ENCODE data around the gene BCAS3. TPM values are rescaled to one million over a fixed set of nuclear protein-coding genes. Genes with fewer than 3 reads are reported as not detected.
"Not testable (repeated sequence)": the region's sequence is repeated elsewhere in the genome, so short reads cannot be mapped to it uniquely, and the experiment has no call there.

BCAS3 gene
- total RNA-seq, 1 experiment from 2014 or later: 14.4 TPM

DNA sequence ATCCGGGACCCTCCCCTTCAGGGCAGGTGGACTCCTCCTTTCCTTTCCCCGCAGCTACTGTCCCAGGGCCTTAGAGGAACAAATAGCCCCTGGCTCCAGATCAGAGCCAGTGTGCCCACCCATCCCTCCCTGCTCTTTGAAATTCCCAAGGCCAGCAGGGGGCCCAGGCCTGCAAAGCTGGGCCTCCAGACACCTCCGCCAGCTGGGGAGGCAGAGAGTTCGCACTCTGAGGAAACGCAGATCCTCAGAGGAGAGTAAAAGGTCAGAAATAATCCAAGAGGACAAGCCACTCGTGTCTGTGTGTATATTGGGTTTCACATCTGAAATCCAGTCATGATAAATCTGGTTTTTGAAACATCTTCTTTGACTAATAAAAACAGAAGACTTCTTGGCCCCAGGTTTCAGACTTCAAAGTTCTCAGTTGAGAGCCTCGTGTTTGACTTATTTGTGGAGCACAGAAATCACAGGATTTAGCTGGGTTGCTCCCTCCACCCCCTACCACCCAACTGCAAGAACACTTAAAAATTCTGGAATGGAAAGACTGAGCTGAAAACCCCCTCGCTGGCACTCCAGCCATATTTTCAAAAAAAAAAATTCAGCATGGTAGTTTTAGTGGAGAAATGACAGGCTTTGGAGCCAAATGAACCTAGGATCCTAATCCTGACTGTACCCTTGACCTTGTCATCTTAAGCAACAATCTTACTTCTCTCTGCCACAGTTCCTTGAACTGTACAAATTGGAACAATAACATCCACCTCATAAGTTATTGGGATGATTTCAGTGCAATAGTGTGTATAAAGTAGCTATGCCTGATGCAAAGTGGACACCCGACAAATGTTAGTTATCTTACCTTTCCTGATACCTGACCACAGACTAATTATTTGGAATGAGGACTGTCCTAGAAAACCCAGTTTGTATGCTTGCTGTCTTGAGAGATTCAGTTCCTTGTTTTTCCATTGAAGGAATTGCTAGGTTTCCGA, 677.5 kb downstream of the BCAS3 start:
- BruUV-seq (replicated peaks): no TSS peak
- ChIA-PET POLR2A (ENCODE audit: low non-redundant PET) (no interaction called here), CTCF (no interaction called here)
- DNase-seq (ENCODE audit: low spot score): no peak
- Histone ChIP-seq H3K27me3 (replicated peaks; ENCODE audit: insufficient read depth, low read depth, low read length, poor library complexity) (no peaks in the 10 kb centered on the region), H3K4me1 (ENCODE audit: insufficient read depth, low read length, poor library complexity, severe bottlenecking) (no peaks in the 10 kb centered on the region), H3K36me3 (ENCODE audit: insufficient read depth, low read length, poor library complexity, severe bottlenecking) (no peaks in the 10 kb centered on the region), H3K4me3 (ENCODE audit: low read depth, low read length, poor library complexity, severe bottlenecking) (no peak overlapping the region), H3K27ac (ENCODE audit: low read depth, low read length, poor library complexity, severe bottlenecking) (no peak overlapping the region), H3K9me3 (ENCODE audit: low read depth, low read length, poor library complexity, severe bottlenecking) (no peaks in the 10 kb centered on the region)
- TF ChIP-seq EZH2 (IDR thresholded peaks at IDR 0.05; ENCODE audit: borderline replicate concordance, low read depth, low read length, poor library complexity, severe bottlenecking): no peak
- TF ChIP-seq, protein P1, sequence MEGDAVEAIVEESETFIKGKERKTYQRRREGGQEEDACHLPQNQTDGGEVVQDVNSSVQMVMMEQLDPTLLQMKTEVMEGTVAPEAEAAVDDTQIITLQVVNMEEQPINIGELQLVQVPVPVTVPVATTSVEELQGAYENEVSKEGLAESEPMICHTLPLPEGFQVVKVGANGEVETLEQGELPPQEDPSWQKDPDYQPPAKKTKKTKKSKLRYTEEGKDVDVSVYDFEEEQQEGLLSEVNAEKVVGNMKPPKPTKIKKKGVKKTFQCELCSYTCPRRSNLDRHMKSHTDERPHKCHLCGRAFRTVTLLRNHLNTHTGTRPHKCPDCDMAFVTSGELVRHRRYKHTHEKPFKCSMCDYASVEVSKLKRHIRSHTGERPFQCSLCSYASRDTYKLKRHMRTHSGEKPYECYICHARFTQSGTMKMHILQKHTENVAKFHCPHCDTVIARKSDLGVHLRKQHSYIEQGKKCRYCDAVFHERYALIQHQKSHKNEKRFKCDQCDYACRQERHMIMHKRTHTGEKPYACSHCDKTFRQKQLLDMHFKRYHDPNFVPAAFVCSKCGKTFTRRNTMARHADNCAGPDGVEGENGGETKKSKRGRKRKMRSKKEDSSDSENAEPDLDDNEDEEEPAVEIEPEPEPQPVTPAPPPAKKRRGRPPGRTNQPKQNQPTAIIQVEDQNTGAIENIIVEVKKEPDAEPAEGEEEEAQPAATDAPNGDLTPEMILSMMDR (conservative IDR thresholded peaks at IDR 0.05; ENCODE audit: low read depth, low read length): no peak
- intact Hi-C loops (cut with micrococcal nuclease; ENCODE audit: unreplicated experiment): loop anchor here (10.0 kb wide), 1 partner anchor 350 kb away; no protein-coding TSS in a partner anchor

DNA sequence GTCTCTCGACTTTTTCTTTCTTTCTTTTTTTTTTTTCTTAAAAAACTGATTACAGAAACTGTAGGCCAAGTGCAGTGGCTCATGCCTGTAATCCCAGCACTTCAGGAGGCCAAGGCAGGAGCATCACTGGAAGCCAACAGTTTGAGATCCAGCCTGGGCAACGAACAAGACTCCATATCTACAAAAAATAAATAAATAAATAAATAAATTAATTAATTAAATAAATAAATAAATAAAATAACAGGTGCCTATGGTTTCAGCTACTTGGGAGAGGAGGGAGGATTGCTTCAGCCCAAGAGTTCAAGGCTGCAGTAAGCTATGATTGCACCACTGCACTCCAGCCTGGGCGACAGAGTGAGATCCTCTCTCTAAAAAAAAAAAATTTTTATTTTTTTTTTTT, 679.4 kb downstream of the BCAS3 start:
- BruUV-seq (replicated peaks); DNase-seq (ENCODE audit: low spot score); H3K27me3 ChIP-seq (replicated peaks; ENCODE audit: insufficient read depth, low read depth, low read length, poor library complexity); H3K36me3 ChIP-seq (ENCODE audit: insufficient read depth, low read length, poor library complexity, severe bottlenecking); POLR2A ChIA-PET (ENCODE audit: low non-redundant PET); H3K9me3 ChIP-seq (ENCODE audit: low read depth, low read length, poor library complexity, severe bottlenecking); H3K4me3 ChIP-seq (ENCODE audit: low read depth, low read length, poor library complexity, severe bottlenecking); H3K4me1 ChIP-seq (ENCODE audit: insufficient read depth, low read length, poor library complexity, severe bottlenecking); H3K27ac ChIP-seq (ENCODE audit: low read depth, low read length, poor library complexity, severe bottlenecking); CTCF ChIA-PET: not testable (repeated sequence)
- intact Hi-C loops (cut with micrococcal nuclease; ENCODE audit: unreplicated experiment): loop anchor here (10.0 kb wide), 1 partner anchor 352 kb away; no protein-coding TSS in a partner anchor

DNA sequence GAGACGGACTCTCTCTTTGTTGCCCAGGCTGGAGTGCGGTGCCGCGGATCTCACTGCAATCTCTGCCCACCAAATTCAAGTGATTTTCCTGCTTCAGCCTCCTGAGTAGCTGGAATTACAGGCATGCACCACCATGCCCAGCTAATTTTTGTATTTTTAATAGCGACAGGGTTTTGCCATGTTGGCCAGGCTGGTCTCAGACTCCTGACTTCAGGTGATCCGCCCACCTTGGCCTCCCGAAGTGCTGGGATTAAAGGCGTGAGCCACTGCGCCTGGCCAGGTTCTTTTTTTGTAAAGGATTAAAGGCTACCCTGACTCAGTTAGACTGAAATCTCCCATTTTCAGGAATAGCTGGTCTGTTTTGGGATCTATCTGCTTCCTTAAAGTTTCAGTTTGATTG, 681.9 kb downstream of the BCAS3 start:
- H3K27ac ChIP-seq (ENCODE audit: low read depth, low read length, poor library complexity, severe bottlenecking); H3K4me1 ChIP-seq (ENCODE audit: insufficient read depth, low read length, poor library complexity, severe bottlenecking); H3K9me3 ChIP-seq (ENCODE audit: low read depth, low read length, poor library complexity, severe bottlenecking); DNase-seq (ENCODE audit: low spot score); BruUV-seq (replicated peaks); H3K27me3 ChIP-seq (replicated peaks; ENCODE audit: insufficient read depth, low read depth, low read length, poor library complexity); H3K4me3 ChIP-seq (ENCODE audit: low read depth, low read length, poor library complexity, severe bottlenecking); H3K36me3 ChIP-seq (ENCODE audit: insufficient read depth, low read length, poor library complexity, severe bottlenecking); POLR2A ChIA-PET (ENCODE audit: low non-redundant PET): not testable (repeated sequence)
- intact Hi-C loops (cut with micrococcal nuclease; ENCODE audit: unreplicated experiment): loop anchor here (10.0 kb wide), 1 partner anchor 355 kb away; no protein-coding TSS in a partner anchor
- CTCF ChIA-PET: interaction anchor here (0.6 to 0.7 kb wide), 2 partner anchors 39 to 821 kb away, joined by 3 to 8 read pairs; no protein-coding TSS in a partner anchor

DNA sequence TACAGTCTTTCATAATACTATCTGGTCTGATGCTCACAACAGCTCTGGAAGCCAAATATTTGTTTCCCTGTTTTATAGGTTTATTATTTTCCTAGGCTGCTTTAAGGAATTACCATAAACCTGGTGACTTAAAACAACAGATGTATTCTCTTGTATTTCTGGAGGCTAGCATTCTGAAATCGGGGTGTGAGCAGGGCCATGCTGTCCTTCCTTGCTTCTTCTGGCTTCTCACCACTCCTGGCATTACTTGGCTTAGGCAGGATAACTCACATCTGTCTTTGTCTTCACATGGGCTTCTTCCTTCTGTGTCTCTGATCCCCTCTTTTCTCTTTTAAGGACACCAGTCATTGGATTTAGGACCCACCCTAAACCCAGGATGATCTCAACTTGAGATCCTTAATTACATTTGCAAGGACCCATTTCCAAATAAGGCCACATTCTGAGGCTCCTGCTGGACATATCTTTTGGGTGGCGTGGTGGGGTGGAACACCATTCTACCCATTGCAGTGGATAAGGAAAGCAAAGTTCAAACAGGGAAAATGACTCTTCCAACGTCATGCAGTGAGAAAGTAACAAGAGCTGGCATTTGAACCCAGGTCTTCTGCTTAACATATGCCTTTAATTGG, 682.8 kb downstream of the BCAS3 start:
- POLR2A ChIA-PET (ENCODE audit: low non-redundant PET): no interaction called here
- no peak for DNase-seq (ENCODE audit: low spot score)
- intact Hi-C loops (cut with micrococcal nuclease; ENCODE audit: unreplicated experiment): no loop called here

More for the DNA sequence above, 682.8 kb downstream of the BCAS3 start:
- H3K4me1 ChIP-seq (ENCODE audit: insufficient read depth, low read length, poor library complexity, severe bottlenecking): no peaks in the 10 kb centered on the region
- H3K27me3 ChIP-seq (replicated peaks; ENCODE audit: insufficient read depth, low read depth, low read length, poor library complexity): no peaks in the 10 kb centered on the region
- H3K4me3 ChIP-seq (ENCODE audit: low read depth, low read length, poor library complexity, severe bottlenecking): no peak overlapping the region
- no peaks in the 10 kb centered on the region for H3K36me3 ChIP-seq (ENCODE audit: insufficient read depth, low read length, poor library complexity, severe bottlenecking)
- no peaks in the 10 kb centered on the region for H3K9me3 ChIP-seq (ENCODE audit: low read depth, low read length, poor library complexity, severe bottlenecking)
- TF ChIP-seq, protein P1 (conservative IDR thresholded peaks at IDR 0.05; ENCODE audit: low read depth, low read length): no peak
- TF ChIP-seq EZH2 (IDR thresholded peaks at IDR 0.05; ENCODE audit: borderline replicate concordance, low read depth, low read length, poor library complexity, severe bottlenecking): no peak
- CTCF ChIA-PET: no interaction called here
- no peak overlapping the region for H3K27ac ChIP-seq (ENCODE audit: low read depth, low read length, poor library complexity, severe bottlenecking)
- no TSS peak for BruUV-seq (replicated peaks)

All from A673 (cell line).